Stimulated activated CD8-positive, alpha-beta memory T cell treated with anti-CD3 and anti-CD28 coated beads, Interleukin-15, amount 100 ng/mL, for 48 hours (primary cell): ENCODE data around the gene STXBP6.

Experiments used
- DNase-seq, 2 donors: peaks; one replicate each; pipeline ENCODE4 v3.0.0-alpha.2; 2020; ENCODE audit warnings: low read depth in 2 of 2

Gene STXBP6

GRCh38 chr14:25049568-25050268 is at the start of gene STXBP6:
Gene STXBP6 (minus strand): TSS chr14:25050147. CDS start chr14:24974818, 75,329 bp downstream.
- DNase-seq, result peak in 1 of 2 donors; percentile 12

GRCh38 chr14:25097120-25097519 is 47.2 kb upstream of the STXBP6 start:
- DNase-seq, result no peak

- DNase-seq, result no peak
Observed at GRCh38 chr14:25095736-25096437, 45.9 kb upstream of the STXBP6 start.

- DNase-seq, result no peak
Observed at GRCh38 chr14:25094171-25094907, 44.4 kb upstream of the STXBP6 start.

GRCh38 chr14:25092258-25092740 is 42.4 kb upstream of the STXBP6 start:
- DNase-seq, result no peak

- no peak for DNase-seq
Observed at GRCh38 chr14:25090716-25091454, 40.9 kb upstream of the STXBP6 start.

- DNase-seq, result no peak
Observed at GRCh38 chr14:25090256-25090655, 40.3 kb upstream of the STXBP6 start.

- DNase-seq, result no peak
Observed at GRCh38 chr14:25089496-25089895, 39.5 kb upstream of the STXBP6 start.

GRCh38 chr14:25086821-25087396 is 37.0 kb upstream of the STXBP6 start:
- DNase-seq, result no peak

- no peak for DNase-seq
Observed at GRCh38 chr14:25086081-25086480, 36.1 kb upstream of the STXBP6 start.

- no peak for DNase-seq
Observed at GRCh38 chr14:25080682-25081081, 30.7 kb upstream of the STXBP6 start.

- no peak for DNase-seq
Observed at GRCh38 chr14:25079311-25079710, 29.4 kb upstream of the STXBP6 start.

- no peak for DNase-seq
Observed at GRCh38 chr14:25074099-25074685, 24.2 kb upstream of the STXBP6 start.

- no peak for DNase-seq
Observed at GRCh38 chr14:25069879-25070278, 19.9 kb upstream of the STXBP6 start.

GRCh38 chr14:25067600-25067999 is 17.7 kb upstream of the STXBP6 start:
- no peak for DNase-seq

- no peak for DNase-seq
Observed at GRCh38 chr14:25062022-25062321, 12.0 kb upstream of the STXBP6 start.

- DNase-seq, result no peak
Observed at GRCh38 chr14:25056688-25057078, 6.7 kb upstream of the STXBP6 start.

- DNase-seq, result no peak
Observed at GRCh38 chr14:25055992-25056687, 6.2 kb upstream of the STXBP6 start.

GRCh38 chr14:25055005-25055404 is 5.1 kb upstream of the STXBP6 start:
- DNase-seq, result no peak

- no peak for DNase-seq
Observed at GRCh38 chr14:25053585-25053984, 3.6 kb upstream of the STXBP6 start.

- no peak for DNase-seq
Observed at GRCh38 chr14:25052921-25053320, 3.0 kb upstream of the STXBP6 start.
